SU-DHL-6 (cell line): Measurements from ENCODE around the gene ABHD4.

Experiments used
- H2AFZ ChIP-seq: fragments of 200-600 bp; sonication (generic); 2 replicates; pipeline ENCODE4 v1.6.1; 2014; ENCODE audit warnings: low read depth, mild to moderate bottlenecking, moderate library complexity, mixed read lengths, antibody characterized with exemption, low read length; ENCODE audit not compliant: severe bottlenecking
- H3F3A ChIP-seq: fragments of 200-600 bp; shearing (Covaris generic); 2 replicates; pipeline ENCODE4 v1.6.0; 2016; ENCODE audit warnings: antibody characterized with exemption, mild to moderate bottlenecking; ENCODE audit not compliant: insufficient read depth
- H3K27ac ChIP-seq: fragments of 200-600 bp; sonication (generic); 2 replicates; pipeline ENCODE4 v1.5.1; 2016; ENCODE audit warnings: low read depth, mild to moderate bottlenecking, low read length, moderate library complexity, mixed read lengths
- H3K27me3 ChIP-seq: fragments of 200-600 bp; sonication (generic), shearing (Covaris generic); 2 replicates; pipeline ENCODE4 v1.6.0; 2014; ENCODE audit warnings: mild to moderate bottlenecking, low read length
- H3K36me3 ChIP-seq: fragments of 200-600 bp; sonication (generic); 2 replicates; pipeline ENCODE4 v1.6.1; 2014; ENCODE audit warnings: mild to moderate bottlenecking, low read length, mixed read lengths
- H3K4me2 ChIP-seq: fragments of 300-600, 200-600 bp; shearing (Covaris generic), sonication (generic); 2 replicates; pipeline ENCODE4 v1.6.0; 2014; ENCODE audit warnings: low read length, low read depth, mild to moderate bottlenecking; ENCODE audit not compliant: poor library complexity, severe bottlenecking
- H3K4me3 ChIP-seq: fragments of 200-600 bp; sonication (generic); 2 replicates; pipeline ENCODE4 v1.5.1; 2014; ENCODE audit warnings: antibody characterized with exemption, low read length, mild to moderate bottlenecking, mixed read lengths; ENCODE audit not compliant: insufficient read depth, poor library complexity, severe bottlenecking
- H3K79me2 ChIP-seq: fragments of 200-600 bp; sonication (generic); 2 replicates; pipeline ENCODE4 v1.6.1; 2014; ENCODE audit warnings: mild to moderate bottlenecking, low read length, moderate library complexity; ENCODE audit not compliant: insufficient read depth
- H3K9ac ChIP-seq: fragments of 200-600 bp; sonication (generic); 2 replicates; pipeline ENCODE4 v1.7.0; 2014; ENCODE audit warnings: mild to moderate bottlenecking, low read length
- H3K9me2 ChIP-seq: fragments of 200-600 bp; sonication (generic); replicated peaks from 2 replicates; pipeline ENCODE4 v1.6.1; 2014; ENCODE audit warnings: low read length; ENCODE audit not compliant: insufficient read depth
- H3K9me3 ChIP-seq: fragments of 200-600 bp; sonication (generic); 2 replicates; pipeline ENCODE4 v1.6.1; 2014; ENCODE audit warnings: low read length, mixed read lengths; ENCODE audit not compliant: insufficient read depth
- H4K20me1 ChIP-seq: fragments of 200-600 bp; sonication (generic); 2 replicates; pipeline ENCODE4 v1.6.1; 2014; ENCODE audit warnings: low read depth, mild to moderate bottlenecking, antibody characterized with exemption, low read length, moderate library complexity, mixed read lengths
- CTCF ChIP-seq: fragments of 200-600 bp; sonication (generic); IDR thresholded peaks from one replicate; pipeline ENCODE4 v1.5.1; 2017; ENCODE audit warnings: antibody characterized with exemption, mild to moderate bottlenecking, low read length, moderate library complexity; ENCODE audit not compliant: insufficient read depth, poor library complexity, severe bottlenecking
- EZH2phosphoT487 ChIP-seq: fragments of 200-600 bp; sonication (generic), shearing (Covaris generic); conservative IDR thresholded peaks from 2 replicates; pipeline ENCODE4 v1.6.1; 2018; ENCODE audit warnings: mild to moderate bottlenecking, antibody characterized with exemption, low read length, moderate library complexity, mixed read lengths

The ABHD4 gene

GRCh38 chr14:22640192-22640591 lies 42.1 kb downstream of the ABHD4 start:
- Histone ChIP-seq H3K27me3 (no peaks in the 10 kb centered on the region), H3F3A (no peaks in the 10 kb centered on the region), H3K4me3 (no peak overlapping the region), H3K4me2 (no peak overlapping the region), H3K9me2 (no peaks in the 10 kb centered on the region), H3K9ac (no peak overlapping the region), H2AFZ (no peak overlapping the region), H3K79me2 (no peaks in the 10 kb centered on the region), H3K36me3 (no peaks in the 10 kb centered on the region), H4K20me1 (no peaks in the 10 kb centered on the region), H3K9me3 (no peaks in the 10 kb centered on the region), H3K27ac (no peak overlapping the region)
- TF ChIP-seq CTCF (no peak), EZH2phosphoT487 (no peak)

DNA sequence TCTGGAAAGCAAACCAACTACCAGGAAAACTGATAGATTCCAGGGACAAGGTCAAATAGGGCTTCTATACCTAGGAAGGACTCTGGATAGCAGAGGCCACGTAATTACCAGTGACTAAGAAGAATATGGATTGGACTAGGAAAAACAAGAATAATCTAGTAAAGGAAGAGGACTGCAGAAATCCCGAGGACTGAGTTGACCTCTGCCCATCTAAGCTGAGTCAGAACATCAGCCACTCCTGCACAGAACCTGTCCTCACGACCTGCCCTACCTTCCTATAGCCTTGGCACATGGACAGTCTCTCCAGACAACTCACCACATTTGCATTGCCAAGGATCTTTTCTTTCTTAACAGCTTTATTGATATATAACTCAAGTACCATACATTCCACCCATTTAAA lies 43.7 kb downstream of the ABHD4 start:
- no peak overlapping the region for H3K27ac ChIP-seq
- no peaks in the 10 kb centered on the region for H4K20me1 ChIP-seq
- no peaks in the 10 kb centered on the region for H3K27me3 ChIP-seq
- TF ChIP-seq CTCF, result no peak
- TF ChIP-seq EZH2phosphoT487, result no peak
- no peaks in the 10 kb centered on the region for H3K9me3 ChIP-seq
- H3K79me2 ChIP-seq, result no peaks in the 10 kb centered on the region
- no peaks in the 10 kb centered on the region for H3F3A ChIP-seq
- H3K36me3 ChIP-seq, result no peaks in the 10 kb centered on the region
- no peak overlapping the region for H2AFZ ChIP-seq
- H3K9me2 ChIP-seq, result no peaks in the 10 kb centered on the region
- no peak overlapping the region for H3K4me2 ChIP-seq
- no peak overlapping the region for H3K4me3 ChIP-seq
- H3K9ac ChIP-seq, result no peak overlapping the region

DNA sequence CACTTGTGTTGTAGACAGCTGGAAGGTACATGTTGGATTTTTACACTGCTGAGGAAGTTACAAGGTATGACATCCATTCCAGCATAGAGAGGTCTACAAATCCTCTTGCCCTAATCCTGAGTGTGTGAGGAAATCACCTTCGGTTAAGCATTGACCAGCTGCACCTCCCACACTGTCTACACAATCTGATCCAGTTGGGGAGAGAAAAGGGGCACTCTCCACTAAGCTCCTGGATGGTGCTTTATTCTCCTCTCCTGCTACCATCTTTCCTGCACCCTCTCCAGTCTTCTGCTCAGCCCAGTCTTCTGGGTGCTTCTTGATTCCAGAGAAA lies 46.2 kb downstream of the ABHD4 start, which contains the start of gene OR6J1:
OR6J1 (minus strand) TSS at position 48 of the 331 bp plus-strand sequence. CDS start 9,541 bp downstream, outside the sequence.
- Histone ChIP-seq H3K4me2 (no peak within 1 kb of the TSS), H3K9me2 (no peaks in the 10 kb centered on the region), H3K9ac (no peak within 1 kb of the TSS), H4K20me1 (no peaks in the 10 kb centered on the region), H3K9me3 (no peaks in the 10 kb centered on the region), H3K27me3 (no peaks in the 10 kb centered on the region), H3K79me2 (no peaks in the 10 kb centered on the region), H3F3A (no peaks in the 10 kb centered on the region), H3K36me3 (no peaks in the 10 kb centered on the region), H3K27ac (no peak within 1 kb of the TSS), H3K4me3 (no peak within 1 kb of the TSS), H2AFZ (no peak within 1 kb of the TSS)
- no peak for TF ChIP-seq EZH2phosphoT487
- TF ChIP-seq CTCF, result no peak
